ENCODE measurements around the gene LIPM. TPM values are rescaled to one million over a fixed set of nuclear protein-coding genes. Genes with fewer than 3 reads are reported as not detected.

Gene LIPM
- total and polyA plus RNA-seq, 7 donors = not detected

GRCh38 chr10:88826388-88826787 lies 23.9 kb downstream of the LIPM start:
- no peaks in the 10 kb centered on the region for H3K27me3 ChIP-seq (ENCODE audit: insufficient read depth in 3 of 3, low read length in 2 of 3)
- 75 to 80% (median 79%) methylated on average over 4 of the region's 4 CpGs for WGBS, 3 donors
- H3K36me3 ChIP-seq (ENCODE audit: insufficient read depth in 1 of 2, low read depth in 1 of 2) = no peaks in the 10 kb centered on the region

GRCh38 chr10:88827671-88828070 lies 25.1 kb downstream of the LIPM start:
- TF ChIP-seq, protein P1, sequence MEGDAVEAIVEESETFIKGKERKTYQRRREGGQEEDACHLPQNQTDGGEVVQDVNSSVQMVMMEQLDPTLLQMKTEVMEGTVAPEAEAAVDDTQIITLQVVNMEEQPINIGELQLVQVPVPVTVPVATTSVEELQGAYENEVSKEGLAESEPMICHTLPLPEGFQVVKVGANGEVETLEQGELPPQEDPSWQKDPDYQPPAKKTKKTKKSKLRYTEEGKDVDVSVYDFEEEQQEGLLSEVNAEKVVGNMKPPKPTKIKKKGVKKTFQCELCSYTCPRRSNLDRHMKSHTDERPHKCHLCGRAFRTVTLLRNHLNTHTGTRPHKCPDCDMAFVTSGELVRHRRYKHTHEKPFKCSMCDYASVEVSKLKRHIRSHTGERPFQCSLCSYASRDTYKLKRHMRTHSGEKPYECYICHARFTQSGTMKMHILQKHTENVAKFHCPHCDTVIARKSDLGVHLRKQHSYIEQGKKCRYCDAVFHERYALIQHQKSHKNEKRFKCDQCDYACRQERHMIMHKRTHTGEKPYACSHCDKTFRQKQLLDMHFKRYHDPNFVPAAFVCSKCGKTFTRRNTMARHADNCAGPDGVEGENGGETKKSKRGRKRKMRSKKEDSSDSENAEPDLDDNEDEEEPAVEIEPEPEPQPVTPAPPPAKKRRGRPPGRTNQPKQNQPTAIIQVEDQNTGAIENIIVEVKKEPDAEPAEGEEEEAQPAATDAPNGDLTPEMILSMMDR (IDR thresholded peaks at IDR 0.05) = no peak
- no peaks in the 10 kb centered on the region for H3K9me3 ChIP-seq
- ATAC-seq (no peak), DNase-seq (no peak)
- no peaks in the 10 kb centered on the region for H3K36me3 ChIP-seq (ENCODE audit: insufficient read depth in 1 of 2, low read depth in 1 of 2)
- H3K27ac ChIP-seq = no peak overlapping the region
- no peaks in the 10 kb centered on the region for H3K4me1 ChIP-seq
- no peaks in the 10 kb centered on the region for H3K27me3 ChIP-seq (ENCODE audit: insufficient read depth in 3 of 3, low read length in 2 of 3)
- WGBS, 3 donors = 87 to 93% (median 90%) methylated on average over 2 of the region's 2 CpGs
- intact Hi-C loops (cut with DNase I) = no loop called here
- no peak overlapping the region for H3K4me3 ChIP-seq

More at GRCh38 chr10:88826388-88826787, 23.9 kb downstream of the LIPM start:
- intact Hi-C loops (cut with DNase I) = no loop called here
- Histone ChIP-seq H3K27ac (no peak overlapping the region), H3K4me1 (no peaks in the 10 kb centered on the region), H3K4me3 (no peak overlapping the region), H3K9me3 (no peaks in the 10 kb centered on the region)
- TF ChIP-seq, protein P1 (IDR thresholded peaks at IDR 0.05) = no peak
- DNase-seq (no peak), ATAC-seq (no peak)

- 50 to 68% (median 62%) methylated on average over 1 of the region's 1 CpG for WGBS, 3 donors
- TF ChIP-seq, protein P1 (IDR thresholded peaks at IDR 0.05) = no peak
- H3K27ac ChIP-seq = no peak overlapping the region
- H3K4me3 ChIP-seq = no peak overlapping the region
- ATAC-seq = no peak
- H3K4me1 ChIP-seq = no peaks in the 10 kb centered on the region
- no peak for DNase-seq
- intact Hi-C loops (cut with DNase I) = no loop called here
- no peaks in the 10 kb centered on the region for H3K27me3 ChIP-seq (ENCODE audit: insufficient read depth in 3 of 3, low read length in 2 of 3)
- no peaks in the 10 kb centered on the region for H3K36me3 ChIP-seq (ENCODE audit: insufficient read depth in 1 of 2, low read depth in 1 of 2)
- no peaks in the 10 kb centered on the region for H3K9me3 ChIP-seq
Observed at GRCh38 chr10:88828310-88828709, 25.8 kb downstream of the LIPM start.

GRCh38 chr10:88830643-88831268 lies 28.2 kb downstream of the LIPM start:
- no peaks in the 10 kb centered on the region for H3K4me1 ChIP-seq
- no peak overlapping the region for H3K4me3 ChIP-seq
- no peak for ATAC-seq
- H3K27me3 ChIP-seq (ENCODE audit: insufficient read depth in 3 of 3, low read length in 2 of 3) = no peaks in the 10 kb centered on the region
- no peaks in the 10 kb centered on the region for H3K36me3 ChIP-seq (ENCODE audit: insufficient read depth in 1 of 2, low read depth in 1 of 2)
- TF ChIP-seq, protein P1 (IDR thresholded peaks at IDR 0.05) = no peak
- no peaks in the 10 kb centered on the region for H3K9me3 ChIP-seq
- no peak for DNase-seq
- H3K27ac ChIP-seq = no peak overlapping the region
- intact Hi-C loops (cut with DNase I) = no loop called here
- WGBS, 3 donors = 71 to 80% (median 78%) methylated on average over 9 of the region's 9 CpGs

DNA sequence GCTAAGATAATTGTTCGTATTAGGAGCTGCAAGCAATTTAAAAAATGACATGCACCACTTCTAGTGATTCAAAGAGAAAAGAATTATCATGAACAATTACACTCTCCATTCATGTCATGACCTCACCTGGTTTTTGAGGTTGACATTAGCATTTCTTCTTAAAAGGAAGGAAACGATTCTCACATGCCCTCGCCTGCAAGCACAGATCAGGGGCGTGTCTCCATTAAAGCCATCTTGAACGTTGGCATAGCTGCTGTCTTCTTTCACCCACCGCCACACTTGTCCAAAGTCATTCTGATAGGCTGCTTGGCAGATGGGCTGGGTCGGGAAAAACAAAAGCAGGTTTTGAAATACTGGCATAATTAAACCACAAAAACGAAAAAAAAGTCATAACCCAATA lies 29.2 kb downstream of the LIPM start:
- no peak for ATAC-seq
- WGBS, 3 donors = 70 to 77% (median 73%) methylated on average over 8 of the region's 8 CpGs

More for the DNA sequence above, 29.2 kb downstream of the LIPM start:
- Histone ChIP-seq H3K27me3 (ENCODE audit: insufficient read depth in 3 of 3, low read length in 2 of 3) (no peaks in the 10 kb centered on the region), H3K4me3 (no peak overlapping the region), H3K27ac (no peak overlapping the region), H3K4me1 (no peaks in the 10 kb centered on the region), H3K9me3 (no peaks in the 10 kb centered on the region), H3K36me3 (ENCODE audit: insufficient read depth in 1 of 2, low read depth in 1 of 2) (no peaks in the 10 kb centered on the region)
- DNase-seq = no peak
- intact Hi-C loops (cut with DNase I) = no loop called here
- TF ChIP-seq, protein P1 (IDR thresholded peaks at IDR 0.05) = no peak
